Left lung (tissue), 10 donors: ENCODE measurements around the gene PDE4D. TPM values are rescaled to one million over a fixed set of nuclear protein-coding genes. Genes with fewer than 3 reads are reported as not detected.
A peak's percentile ranks its signal among the peaks of the same experiment; 100 is the strongest.

Experiments used
- ATAC-seq: fragments of 200-7000 bp; cut with Tn5 transposase; one replicate; pipeline ENCODE4 v1.9.1; 2020; ENCODE audit warnings: moderate library complexity
- DNase-seq, 4 donors: peaks; one replicate each; pipeline ENCODE4 v3.0.0-alpha.2; 2013 to 2020
- H3K27ac ChIP-seq, 2 donors: fragments of 200-600 bp; sonication (generic) in 1 of 2; one replicate each; pipeline versions ENCODE4 v1.5.0 to v1.8.0; 2020 to 2021
- H3K27me3 ChIP-seq, 2 donors: fragments of 200-600 bp; sonication (generic) in 1 of 2; one replicate each; pipeline versions ENCODE4 v1.5.0 to v1.8.0; 2020 to 2021
- H3K36me3 ChIP-seq, 2 donors: fragments of 200-600 bp; sonication (generic) in 1 of 2; one replicate each; pipeline versions ENCODE4 v1.5.0 to v1.8.0; 2020 to 2021
- H3K4me1 ChIP-seq, 2 donors: fragments of 200-600 bp; one replicate each; pipeline ENCODE4 v1.8.0; 2021
- H3K4me3 ChIP-seq, 2 donors: fragments of 200-600 bp; sonication (generic) in 1 of 2; one replicate each; pipeline versions ENCODE4 v1.5.0 to v1.8.0; 2020 to 2021; ENCODE audit warnings: mild to moderate bottlenecking in 1 of 2
- H3K9me3 ChIP-seq, 2 donors: fragments of 200-600 bp; sonication (generic) in 1 of 2; one replicate each; pipeline versions ENCODE4 v1.5.0 to v1.8.0; 2020 to 2021
- intact Hi-C, 2 donors: fragments of 100-400 bp; cut with DNase I; formaldehyde crosslinking; loops; one replicate each; pipeline versions ENCODE4 v1.11.2 to v1.14.2; 2022
- polyA plus RNA-seq, 6 donors: library from polyadenylated mRNA; unstranded; fragments of 120-200 nt; gene quantifications; one replicate each; pipeline ENCODE4 v1.2.1, GENCODE V29; 2013; ENCODE audit not compliant: insufficient read length in 6 of 6
- total RNA-seq, 2 donors: library from RNA; stranded (reverse); fragmentation: NEBNext Ultra II Directional; extraction: Animal tissue kit (Norgen Biotek cat#: 25700); gene quantifications; one replicate each; pipeline ENCODE4 v1.2.1, GENCODE V29; 2021
- TF ChIP-seq, protein P1 (sequence below), 2 donors: fragments of 200-600 bp; sonication (generic) in 1 of 2; IDR thresholded peaks; one replicate each; pipeline versions ENCODE4 v1.5.0 to v1.8.0; 2021; ENCODE audit warnings: antibody characterized with exemption in 2 of 2
- donor health status: DM: no; HTN: yes; CAD: no.
- donor health status: DM: no; HTN: no; CAD: no.

PDE4D gene
- total and polyA plus RNA-seq, 8 donors: 21.4 to 57.1 (median 25.4) TPM

DNA sequence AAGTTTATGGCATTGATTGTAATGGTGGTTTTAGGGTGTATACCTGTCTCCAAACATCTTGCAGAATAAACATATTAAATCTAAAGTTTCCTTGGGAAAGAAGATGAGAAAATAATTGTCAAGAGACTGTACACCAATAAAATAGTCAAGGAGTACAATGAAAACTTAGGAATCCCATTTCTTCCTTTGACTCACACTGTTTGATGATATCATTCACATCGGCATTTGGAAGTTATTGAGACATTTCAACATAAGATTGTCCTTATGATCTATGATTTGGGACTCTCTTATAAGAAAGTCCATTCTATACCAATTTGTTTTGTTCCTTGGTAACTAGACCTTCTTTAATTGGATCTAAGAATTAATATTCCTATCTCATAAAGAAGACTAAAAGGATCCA, 828.0 kb downstream of the PDE4D start:
- H3K27me3 ChIP-seq: no peaks in the 10 kb centered on the region
- H3K4me1 ChIP-seq: peaks cover 0 to 4% of the 10 kb centered on the region in 2 donors
- H3K9me3 ChIP-seq: no peaks in the 10 kb centered on the region
- H3K4me3 ChIP-seq: no peak overlapping the region
- DNase-seq: no peak
- no peak for ATAC-seq
- H3K27ac ChIP-seq: no peak overlapping the region
- intact Hi-C loops: no loop called here
- no peaks in the 10 kb centered on the region for H3K36me3 ChIP-seq
- TF ChIP-seq, protein P1, sequence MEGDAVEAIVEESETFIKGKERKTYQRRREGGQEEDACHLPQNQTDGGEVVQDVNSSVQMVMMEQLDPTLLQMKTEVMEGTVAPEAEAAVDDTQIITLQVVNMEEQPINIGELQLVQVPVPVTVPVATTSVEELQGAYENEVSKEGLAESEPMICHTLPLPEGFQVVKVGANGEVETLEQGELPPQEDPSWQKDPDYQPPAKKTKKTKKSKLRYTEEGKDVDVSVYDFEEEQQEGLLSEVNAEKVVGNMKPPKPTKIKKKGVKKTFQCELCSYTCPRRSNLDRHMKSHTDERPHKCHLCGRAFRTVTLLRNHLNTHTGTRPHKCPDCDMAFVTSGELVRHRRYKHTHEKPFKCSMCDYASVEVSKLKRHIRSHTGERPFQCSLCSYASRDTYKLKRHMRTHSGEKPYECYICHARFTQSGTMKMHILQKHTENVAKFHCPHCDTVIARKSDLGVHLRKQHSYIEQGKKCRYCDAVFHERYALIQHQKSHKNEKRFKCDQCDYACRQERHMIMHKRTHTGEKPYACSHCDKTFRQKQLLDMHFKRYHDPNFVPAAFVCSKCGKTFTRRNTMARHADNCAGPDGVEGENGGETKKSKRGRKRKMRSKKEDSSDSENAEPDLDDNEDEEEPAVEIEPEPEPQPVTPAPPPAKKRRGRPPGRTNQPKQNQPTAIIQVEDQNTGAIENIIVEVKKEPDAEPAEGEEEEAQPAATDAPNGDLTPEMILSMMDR (IDR thresholded peaks at IDR 0.05): no peak

DNA sequence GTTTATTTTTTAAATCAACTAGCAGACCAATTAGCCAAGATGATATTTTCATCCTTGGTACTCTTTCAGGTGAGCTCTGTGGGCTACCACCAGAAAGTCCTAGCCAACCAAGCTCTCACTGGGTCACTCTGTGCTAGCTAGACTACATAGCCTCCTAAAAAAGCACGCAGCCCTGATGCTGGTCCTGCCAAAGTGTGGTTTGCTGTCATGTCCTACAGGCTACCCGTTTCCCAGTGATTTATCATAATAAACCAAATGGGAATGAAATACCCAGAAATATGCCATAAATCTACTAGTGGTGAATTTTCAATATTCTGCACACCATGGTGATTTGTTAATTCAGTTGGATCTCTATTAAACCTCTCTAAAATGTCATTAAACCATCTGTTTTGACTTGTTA, 829.2 kb downstream of the PDE4D start:
- Histone ChIP-seq H3K27me3 (no peaks in the 10 kb centered on the region), H3K36me3 (no peaks in the 10 kb centered on the region), H3K4me1 (peaks cover 0 to 4% of the 10 kb centered on the region in 2 donors), H3K4me3 (no peak overlapping the region), H3K9me3 (no peaks in the 10 kb centered on the region), H3K27ac (no peak overlapping the region)
- no peak for DNase-seq
- intact Hi-C loops: no loop called here
- ATAC-seq: no peak
- TF ChIP-seq, protein P1 (IDR thresholded peaks at IDR 0.05): no peak

DNA sequence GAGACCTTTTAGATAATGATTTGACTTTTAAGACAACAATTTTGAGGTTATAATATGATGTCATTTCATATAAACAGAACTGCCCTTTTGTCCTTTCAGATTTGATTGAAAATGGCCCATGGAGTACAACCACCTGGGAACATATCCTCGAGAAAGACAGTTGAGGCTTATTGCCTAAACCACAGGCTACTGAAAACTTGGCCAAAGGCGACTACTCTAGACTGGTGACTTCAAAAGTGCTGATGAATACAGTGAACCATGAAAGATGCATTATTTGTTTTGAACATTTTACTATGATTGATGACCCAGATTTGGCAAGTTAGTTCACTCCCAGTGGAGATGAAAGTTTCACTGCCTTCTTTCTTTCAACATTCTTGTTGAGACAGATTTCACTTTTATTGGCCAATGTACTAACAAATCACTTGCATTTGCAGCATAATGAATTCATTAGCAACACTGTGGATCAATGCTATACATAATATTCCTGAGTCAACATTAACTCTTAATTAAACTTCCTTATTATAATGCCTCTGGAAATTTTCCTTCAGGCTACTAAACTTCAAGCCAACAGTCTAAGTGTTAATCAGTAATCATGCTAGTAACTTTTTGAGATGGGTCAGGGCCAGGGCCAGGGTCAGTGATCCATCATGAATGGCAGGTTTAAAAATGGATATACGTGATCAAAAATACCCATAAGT, 830.4 kb downstream of the PDE4D start:
- DNase-seq (no peak), ATAC-seq (peak; percentile 61)
- Histone ChIP-seq H3K27ac (no peak overlapping the region), H3K9me3 (no peaks in the 10 kb centered on the region), H3K4me3 (no peak overlapping the region), H3K4me1 (peaks cover 0 to 4% of the 10 kb centered on the region in 2 donors), H3K36me3 (no peaks in the 10 kb centered on the region), H3K27me3 (no peaks in the 10 kb centered on the region)
- TF ChIP-seq, protein P1 (IDR thresholded peaks at IDR 0.05): no peak
- intact Hi-C loops: no loop called here

DNA sequence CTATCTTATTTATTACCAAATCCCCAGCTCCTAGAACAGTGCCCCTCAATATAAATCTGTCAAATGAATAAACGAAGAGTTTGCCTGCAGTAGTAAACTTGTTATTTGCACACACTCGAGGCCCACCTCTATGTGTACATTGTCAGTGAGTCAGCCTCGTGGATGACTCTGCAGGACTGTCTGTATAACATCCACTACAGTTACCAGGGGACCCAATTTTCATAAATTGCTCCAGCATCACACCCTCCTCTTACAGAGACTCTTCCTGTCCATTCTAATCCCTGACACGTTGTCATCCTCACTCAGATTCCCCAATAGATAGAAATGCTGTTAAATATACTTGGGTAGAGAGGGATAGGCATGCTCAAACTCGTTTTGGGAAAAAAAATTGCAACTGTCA, 832.1 kb downstream of the PDE4D start:
- H3K27ac ChIP-seq: no peak overlapping the region
- H3K9me3 ChIP-seq: no peaks in the 10 kb centered on the region
- ATAC-seq (no peak), DNase-seq (no peak)
- no peaks in the 10 kb centered on the region for H3K27me3 ChIP-seq
- intact Hi-C loops: no loop called here
- H3K36me3 ChIP-seq: no peaks in the 10 kb centered on the region
- TF ChIP-seq, protein P1 (IDR thresholded peaks at IDR 0.05): no peak
- no peak overlapping the region for H3K4me3 ChIP-seq
- peaks cover 0 to 4% of the 10 kb centered on the region in 2 donors for H3K4me1 ChIP-seq

DNA sequence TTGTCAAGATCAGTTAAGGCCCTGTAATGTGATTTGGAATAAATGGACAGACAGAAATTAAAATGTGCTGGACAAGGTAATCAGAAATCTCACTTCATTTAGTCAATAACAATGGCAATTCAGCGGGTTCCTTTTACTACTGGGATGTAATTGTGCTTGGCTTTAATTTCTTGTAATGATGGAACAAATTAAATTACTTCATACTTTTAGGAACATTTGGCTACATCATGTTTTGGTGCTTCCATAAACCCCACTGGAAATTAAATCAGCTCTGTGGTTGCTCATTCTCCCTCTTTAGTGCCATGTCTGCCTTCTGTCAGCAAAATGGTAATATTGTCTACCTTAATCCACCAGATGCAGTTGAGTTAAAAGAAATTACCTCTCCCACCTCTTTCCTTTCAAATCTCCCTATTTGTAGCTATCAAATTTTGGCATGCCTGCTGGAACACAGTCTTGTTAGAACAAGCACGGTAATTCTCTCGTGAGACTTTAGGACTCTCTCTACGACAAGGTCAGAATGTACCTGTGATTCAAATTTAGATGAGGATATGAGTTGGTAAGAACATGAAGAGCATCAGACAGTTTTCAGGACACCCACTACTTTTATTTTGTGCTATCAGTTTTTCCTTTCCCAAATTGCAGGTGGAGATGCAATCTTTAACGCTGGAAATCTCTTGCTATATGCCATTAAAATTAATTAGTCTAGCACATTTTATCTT, 834.4 kb downstream of the PDE4D start:
- TF ChIP-seq, protein P1 (IDR thresholded peaks at IDR 0.05): no peak
- Histone ChIP-seq H3K4me3 (no peak overlapping the region), H3K9me3 (no peaks in the 10 kb centered on the region), H3K36me3 (no peaks in the 10 kb centered on the region), H3K27ac (no peak overlapping the region), H3K4me1 (peaks cover 0 to 4% of the 10 kb centered on the region in 2 donors), H3K27me3 (no peaks in the 10 kb centered on the region)
- intact Hi-C loops: no loop called here
- no peak for DNase-seq
- no peak for ATAC-seq
